HEK293 (cell line): ENCODE results near the gene EMSY.

Experiments used
- CTCF ChIA-PET: fragments of 350-600 bp; formaldehyde crosslinking; extraction: SDS; loops from one replicate; lab custom pipeline; 2021; ENCODE audit warnings: antibody characterized with exemption; lab: Yijun Ruan, JAX
- POLR2A ChIA-PET: fragments of 300-600 bp; formaldehyde crosslinking; extraction: SDS; loops from one replicate; lab custom pipeline; 2020; ENCODE audit warnings: antibody characterized with exemption, inconsistent platforms; lab: Yijun Ruan, JAX
- H3K27ac ChIP-seq: fragments of 200-500 bp; sonication (Bioruptor generic); 2 replicates; pipeline ENCODE4 v1.5.1; 2014; ENCODE audit warnings: low read depth, low read length, control low read depth, inconsistent platforms; ENCODE audit errors: extremely low read depth
- H3K36me3 ChIP-seq, 2 experiments: fragments of 200-500 bp in 1 of 2; sonication (Bioruptor generic) in 1 of 2; 1 replicate in 1 of 2; 2 replicates in 1 of 2; pipeline ENCODE4 v1.5.1; 2014 to 2017; ENCODE audit warnings: inconsistent platforms in 2 of 2, low read length in 2 of 2; ENCODE audit not compliant: control insufficient read depth in 2 of 2, insufficient read depth in 1 of 2
- H3K4me1 ChIP-seq: fragments of 200-500 bp; sonication (Bioruptor generic); 2 replicates; pipeline ENCODE4 v1.5.1; 2014; ENCODE audit warnings: mild to moderate bottlenecking, low read length, inconsistent platforms; ENCODE audit not compliant: control insufficient read depth, insufficient read depth
- H3K4me3 ChIP-seq: 2 replicates; pipeline ENCODE4 v1.5.1; 2011; ENCODE audit warnings: low read depth, mild to moderate bottlenecking, control low read depth, low read length, moderate library complexity
- H3K9me3 ChIP-seq: fragments of 200-500 bp; sonication (Bioruptor generic); 2 replicates; pipeline ENCODE4 v1.5.1; 2014; ENCODE audit warnings: low read depth, low read length, inconsistent platforms; ENCODE audit not compliant: control insufficient read depth, insufficient read depth
- KLF10 ChIP-seq: fragments of 450-650 bp; IDR thresholded peaks from 2 replicates; pipeline ENCODE4 v1.5.1; 2018; ENCODE audit warnings: missing biosample characterization, mild to moderate bottlenecking, missing genetic modification characterization
- KLF7 ChIP-seq: fragments of 450-650 bp; formaldehyde crosslinking; IDR thresholded peaks from 2 replicates; pipeline ENCODE4 v1.5.1; 2016; ENCODE audit warnings: missing biosample characterization, missing genetic modification characterization, borderline replicate concordance
- KLF8 ChIP-seq: fragments of 450-650 bp; formaldehyde crosslinking; IDR thresholded peaks from 2 replicates; pipeline ENCODE4 v1.5.1; 2016; ENCODE audit warnings: missing biosample characterization, missing genetic modification characterization
- PRDM10 ChIP-seq: fragments of 450-650 bp; formaldehyde crosslinking; IDR thresholded peaks from 2 replicates; pipeline ENCODE4 v1.5.1; 2016; ENCODE audit warnings: missing biosample characterization, missing genetic modification characterization
- PRDM2 ChIP-seq: fragments of 450-650 bp; formaldehyde crosslinking; IDR thresholded peaks from 2 replicates; pipeline ENCODE4 v1.5.1; 2016; ENCODE audit warnings: missing biosample characterization, missing genetic modification characterization, borderline replicate concordance
- SALL2 ChIP-seq: fragments of 450-650 bp; formaldehyde crosslinking; IDR thresholded peaks from 2 replicates; pipeline ENCODE4 v1.5.0; 2017; ENCODE audit warnings: missing biosample characterization, mild to moderate bottlenecking, missing genetic modification characterization, borderline replicate concordance
- SCRT1 ChIP-seq: fragments of 450-650 bp; formaldehyde crosslinking; IDR thresholded peaks from 2 replicates; pipeline ENCODE4 v1.5.1; 2016; ENCODE audit warnings: missing biosample characterization, missing genetic modification characterization, borderline replicate concordance
- SCRT2 ChIP-seq: fragments of 450-650 bp; formaldehyde crosslinking; IDR thresholded peaks from 2 replicates; pipeline ENCODE4 v1.5.1; 2016; ENCODE audit warnings: missing biosample characterization, missing genetic modification characterization
- TCF7L2 ChIP-seq: IDR thresholded peaks from 2 replicates; pipeline ENCODE4 v1.6.1; 2011; ENCODE audit warnings: low read depth, mild to moderate bottlenecking, inconsistent platforms, low read length, moderate library complexity, borderline replicate concordance
- TRIM28 ChIP-seq: IDR thresholded peaks from 2 replicates; pipeline ENCODE4 v1.6.1; 2011; ENCODE audit warnings: low read length, control low read depth, borderline replicate concordance
- ZIC2 ChIP-seq: fragments of 450-650 bp; formaldehyde crosslinking; IDR thresholded peaks from 2 replicates; pipeline ENCODE4 v1.5.1; 2016; ENCODE audit warnings: missing biosample characterization, missing genetic modification characterization
- ZNF169 ChIP-seq: fragments of 450-650 bp; formaldehyde crosslinking; IDR thresholded peaks from 2 replicates; pipeline ENCODE4 v1.5.1; 2016; ENCODE audit warnings: missing biosample characterization, missing genetic modification characterization
- ZNF292 ChIP-seq: fragments of 450-650 bp; formaldehyde crosslinking; IDR thresholded peaks from 2 replicates; pipeline ENCODE4 v1.5.1; 2016; ENCODE audit warnings: low read depth, missing biosample characterization, missing genetic modification characterization, borderline replicate concordance
- ZNF311 ChIP-seq: fragments of 450-650 bp; formaldehyde crosslinking; IDR thresholded peaks from 2 replicates; pipeline ENCODE4 v1.5.1; 2017; ENCODE audit warnings: missing biosample characterization, missing genetic modification characterization, borderline replicate concordance
- ZNF335 ChIP-seq: fragments of 450-650 bp; formaldehyde crosslinking; conservative IDR thresholded peaks from 2 replicates; pipeline ENCODE4 v1.5.1; 2016; ENCODE audit warnings: missing biosample characterization, missing genetic modification characterization
- ZNF398 ChIP-seq: fragments of 450-650 bp; formaldehyde crosslinking; IDR thresholded peaks from 2 replicates; pipeline ENCODE4 v1.5.1; 2017; ENCODE audit warnings: missing biosample characterization, missing genetic modification characterization
- ZNF488 ChIP-seq: fragments of 450-650 bp; formaldehyde crosslinking; IDR thresholded peaks from 2 replicates; pipeline ENCODE4 v1.5.1; 2016; ENCODE audit warnings: missing biosample characterization, missing genetic modification characterization
- ZNF544 ChIP-seq: fragments of 450-650 bp; formaldehyde crosslinking; IDR thresholded peaks from 2 replicates; pipeline ENCODE4 v1.5.0; 2017; ENCODE audit warnings: missing biosample characterization, missing genetic modification characterization
- ZNF624 ChIP-seq: fragments of 450-650 bp; formaldehyde crosslinking; IDR thresholded peaks from 2 replicates; pipeline ENCODE4 v1.5.1; 2017; ENCODE audit warnings: missing biosample characterization, missing genetic modification characterization
- ZNF701 ChIP-seq: fragments of 450-650 bp; formaldehyde crosslinking; IDR thresholded peaks from 2 replicates; pipeline ENCODE4 v1.5.1; 2016; ENCODE audit warnings: missing biosample characterization, missing genetic modification characterization

The EMSY gene

GRCh38 chr11:76591416-76591815, 146.6 kb downstream of the EMSY start (continued):
- TF ChIP-seq TRIM28 (no peak), ZNF398 (tag by site-specific recombination) (no peak), ZNF544 (tag by site-specific recombination) (no peak)

GRCh38 chr11:76592025-76592914, 147.5 kb downstream of the EMSY start:
- POLR2A ChIA-PET = no interaction called here
- Histone ChIP-seq H3K36me3 (no peaks in the 10 kb centered on the region), H3K4me3 (no peak overlapping the region), H3K27ac (no peak overlapping the region), H3K9me3 (no peaks in the 10 kb centered on the region)
- CTCF ChIA-PET = interaction anchor here (0.6 kb wide), 1 partner anchor 486 kb away, joined by 3 read pairs; no protein-coding TSS in a partner anchor
- TF ChIP-seq ZNF311 (tag by site-specific recombination) (no peak), KLF8 (tag by site-specific recombination) (no peak), ZIC2 (tag by site-specific recombination) (no peak), PRDM10 (tag by site-specific recombination) (no peak), ZNF701 (no peak), ZNF335 (tag by site-specific recombination) (no peak), ZNF292 (tag by site-specific recombination) (no peak)
- TF ChIP-seq, all 188 proteins: peak for 0
- no peaks in the 10 kb centered on the region for H3K4me1 ChIP-seq

- H3K36me3 ChIP-seq = no peaks in the 10 kb centered on the region
- H3K4me1 ChIP-seq = no peaks in the 10 kb centered on the region
- H3K9me3 ChIP-seq = no peaks in the 10 kb centered on the region
- ChIA-PET CTCF (no interaction called here), POLR2A (no interaction called here)
- no peak overlapping the region for H3K4me3 ChIP-seq
- no peak overlapping the region for H3K27ac ChIP-seq
- TF ChIP-seq SALL2 (tag by site-specific recombination) (no peak), ZNF169 (tag by site-specific recombination) (no peak), ZNF624 (tag by site-specific recombination) (no peak), SCRT2 (tag by site-specific recombination) (no peak), SCRT1 (tag by site-specific recombination) (no peak), KLF7 (tag by site-specific recombination) (no peak), KLF10 (no peak), PRDM2 (tag by site-specific recombination) (no peak), TCF7L2 (no peak), ZNF488 (tag by site-specific recombination) (no peak)
Measured at GRCh38 chr11:76592961-76593360, 148.1 kb downstream of the EMSY start.
